ENCODE results near the gene RBM33.

RBM33 gene

DNA sequence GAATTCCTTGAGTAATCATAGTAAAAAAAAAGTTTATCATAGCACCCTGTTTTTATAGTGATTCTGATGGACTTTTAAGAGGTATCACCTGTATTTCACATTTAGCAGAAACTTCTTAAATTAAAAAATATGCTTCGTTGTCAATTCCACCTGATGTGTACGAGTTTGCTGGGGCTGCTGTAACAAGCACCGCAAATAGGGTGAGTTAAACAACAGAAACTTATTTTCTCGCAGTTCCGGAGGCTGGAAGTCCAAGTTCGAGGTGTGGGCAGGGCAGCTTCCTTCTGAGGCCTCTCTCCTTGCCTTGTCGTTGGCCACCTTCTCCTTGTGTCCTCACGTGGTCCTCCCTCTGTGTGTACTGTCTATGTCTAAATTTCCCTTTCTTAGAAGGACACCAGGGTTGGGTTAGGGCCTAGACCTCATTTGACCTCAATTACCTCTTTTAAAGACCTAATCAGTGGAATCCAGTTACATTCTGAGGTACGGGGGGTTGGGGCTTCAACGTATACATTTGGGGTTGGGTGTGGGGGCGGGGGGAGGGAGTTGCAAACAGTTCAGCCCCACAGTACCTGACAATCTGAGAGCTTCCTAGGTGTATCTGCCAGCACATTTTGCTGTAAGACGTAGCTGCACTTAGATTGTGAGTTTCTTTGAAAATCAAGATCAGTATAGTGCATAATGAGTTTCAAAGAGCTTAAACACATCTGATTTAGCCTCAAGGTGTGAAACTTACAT lies 72.7 kb downstream of the RBM33 start:
- DNase-seq (ENCODE audit: low read depth in 1 of 2, low spot score in 1 of 2): no peak

- no peak for DNase-seq (ENCODE audit: low read depth in 1 of 2, low spot score in 1 of 2)
Measured at GRCh38 chr7:155721056-155721455, 76.6 kb downstream of the RBM33 start.

- no peak for DNase-seq (ENCODE audit: low read depth in 1 of 2, low spot score in 1 of 2)
Measured at GRCh38 chr7:155722118-155722517, 77.7 kb downstream of the RBM33 start.

DNA sequence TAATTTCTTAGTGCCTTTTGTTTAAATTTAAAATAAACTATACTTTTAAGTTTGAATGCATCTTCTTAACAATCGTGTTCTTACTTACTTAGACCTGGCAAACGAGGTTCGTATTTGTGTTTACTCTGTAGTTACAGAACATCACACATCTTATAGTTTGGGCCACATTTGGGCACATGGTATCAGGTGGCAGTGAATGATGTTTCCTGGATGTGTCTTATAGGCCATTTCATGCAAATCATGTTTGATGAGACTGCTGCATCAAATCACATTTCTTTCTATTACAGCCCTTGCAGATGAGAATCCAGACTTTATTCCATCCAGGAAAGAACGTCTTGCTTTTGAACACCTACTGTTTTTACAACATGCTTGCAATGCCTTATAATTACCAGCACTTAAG lies 78.5 kb downstream of the RBM33 start:
- no peak for DNase-seq (ENCODE audit: low read depth in 1 of 2, low spot score in 1 of 2)

- no peak for DNase-seq (ENCODE audit: low read depth in 1 of 2, low spot score in 1 of 2)
Measured at GRCh38 chr7:155724327-155725005, 80.0 kb downstream of the RBM33 start.

DNA sequence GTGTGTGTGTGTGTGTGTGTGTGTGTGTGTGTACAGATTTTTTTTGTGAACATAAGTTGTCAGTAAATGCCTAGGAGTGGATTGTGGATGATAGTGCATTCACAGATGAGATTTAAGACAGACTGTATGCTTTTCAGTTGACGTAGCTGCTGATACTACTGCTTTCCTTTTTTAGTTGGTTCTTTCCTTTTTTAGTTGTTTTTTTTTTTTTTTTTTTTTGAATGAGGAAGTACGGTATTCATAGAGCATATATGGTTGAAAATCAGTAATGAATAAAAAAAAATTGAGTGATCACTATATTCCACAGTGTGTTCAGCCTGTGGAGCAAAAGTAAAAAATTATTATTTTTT lies 80.5 kb downstream of the RBM33 start:
- no peak for DNase-seq (ENCODE audit: low read depth in 1 of 2, low spot score in 1 of 2)

DNA sequence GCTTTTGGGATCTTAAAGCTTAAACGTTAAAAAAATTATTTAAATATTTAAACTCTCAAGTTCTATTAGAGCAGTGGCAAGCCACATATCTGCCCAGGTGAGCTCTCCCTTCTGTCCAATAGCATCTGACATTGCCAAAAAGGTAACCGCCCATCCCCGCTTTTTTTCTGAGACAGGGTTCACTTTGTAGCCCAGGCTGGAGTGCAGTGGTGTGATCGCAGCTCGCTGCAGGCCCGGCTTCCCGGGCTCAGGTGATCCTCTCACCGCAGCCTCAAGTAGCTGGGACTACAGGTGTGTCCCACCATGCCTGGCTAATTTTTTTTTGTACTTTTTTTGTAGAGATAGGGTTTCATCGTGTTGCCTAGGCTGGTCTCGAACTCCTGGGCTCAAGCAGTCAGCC lies 83.2 kb downstream of the RBM33 start:
- no peak for DNase-seq (ENCODE audit: low read depth in 1 of 2, low spot score in 1 of 2)

DNA sequence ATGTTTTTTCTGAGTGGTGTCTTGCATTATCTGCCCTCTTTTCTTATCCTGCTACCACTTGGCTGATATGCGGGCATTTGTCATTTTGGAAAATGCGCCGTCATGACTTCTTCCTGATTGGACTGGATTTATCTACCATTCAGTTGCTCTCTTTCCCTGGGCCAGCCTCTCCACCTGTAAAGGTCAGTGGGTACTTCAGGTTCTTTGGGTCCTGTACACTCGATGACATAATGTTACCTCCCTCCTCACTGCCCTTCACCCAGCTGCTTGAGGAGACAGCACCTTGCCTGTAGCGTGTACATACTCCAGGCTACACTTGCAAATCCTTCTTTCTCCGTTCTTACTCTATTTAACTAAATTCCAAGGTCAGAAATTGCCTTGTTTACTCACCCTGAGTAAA lies 83.7 kb downstream of the RBM33 start:
- no peak for DNase-seq (ENCODE audit: low read depth in 1 of 2, low spot score in 1 of 2)

DNA sequence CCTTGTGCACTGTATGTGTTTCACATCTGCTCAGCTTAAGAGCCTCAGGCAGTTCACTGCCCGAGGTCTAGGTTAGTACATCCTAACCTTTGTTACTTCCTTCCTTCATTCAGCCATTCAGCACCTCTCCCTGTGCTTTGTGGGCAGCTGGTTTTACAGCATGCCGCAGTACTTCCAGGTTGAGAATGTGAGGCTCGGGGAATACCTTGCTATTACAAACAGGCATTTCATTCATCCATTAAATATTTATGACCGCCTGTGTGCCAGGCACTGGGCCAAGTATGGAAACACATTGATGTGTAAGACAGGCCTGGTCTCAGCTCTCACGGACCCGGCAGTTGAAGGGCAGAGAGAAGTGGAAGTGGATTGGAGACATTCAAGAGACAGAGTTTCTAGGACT lies 85.4 kb downstream of the RBM33 start:
- no peak for DNase-seq (ENCODE audit: low read depth in 1 of 2, low spot score in 1 of 2)

DNA sequence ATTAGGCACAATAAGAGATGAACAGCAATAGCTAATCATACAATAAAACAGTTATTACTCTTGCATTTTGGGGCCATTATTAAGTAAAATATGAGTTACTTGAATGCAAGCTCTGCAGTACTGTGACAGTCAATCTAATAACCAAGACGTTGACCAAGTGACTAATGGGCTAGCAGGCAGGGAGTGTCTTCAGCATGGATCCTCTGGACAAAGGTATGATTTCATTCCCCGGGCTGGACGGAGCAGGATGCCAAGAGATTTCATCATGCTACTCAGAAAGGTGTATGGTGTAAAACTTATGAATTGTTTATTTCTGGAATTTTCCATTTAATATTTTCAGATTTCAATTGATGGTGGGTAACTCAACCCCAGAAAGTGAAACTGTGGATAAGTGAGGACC lies 86.9 kb downstream of the RBM33 start:
- DNase-seq (ENCODE audit: low read depth in 1 of 2, low spot score in 1 of 2): no peak

DNA sequence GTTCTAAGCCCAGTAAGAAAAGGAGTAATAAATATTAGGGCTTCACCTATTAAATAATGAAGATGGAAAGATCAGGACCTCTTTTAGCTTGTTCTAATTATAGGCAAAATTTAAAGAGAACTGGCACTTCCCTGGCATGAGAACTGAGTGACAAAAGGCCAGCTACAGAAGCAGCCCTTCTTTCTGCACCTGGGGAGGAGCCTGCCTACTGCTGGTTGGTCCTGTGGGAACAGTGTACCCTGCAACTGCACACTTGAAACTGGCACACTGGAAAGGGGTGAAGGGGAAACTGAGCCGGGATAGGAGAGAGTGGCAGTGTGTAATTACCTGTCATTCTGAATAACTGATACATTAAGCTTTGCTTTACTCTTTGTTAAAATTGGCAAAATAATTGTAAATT lies 87.4 kb downstream of the RBM33 start:
- DNase-seq (ENCODE audit: low read depth in 1 of 2, low spot score in 1 of 2): no peak

- no peak for DNase-seq (ENCODE audit: low read depth in 1 of 2, low spot score in 1 of 2)
Measured at GRCh38 chr7:155732286-155732685, 87.8 kb downstream of the RBM33 start.

GRCh38 chr7:155733582-155734444 lies 89.4 kb downstream of the RBM33 start:
- peak in 1 of 2 donors; percentile 19 for DNase-seq (ENCODE audit: low read depth in 1 of 2, low spot score in 1 of 2)

GRCh38 chr7:155734445-155734809 lies 90.0 kb downstream of the RBM33 start:
- DNase-seq (ENCODE audit: low read depth in 1 of 2, low spot score in 1 of 2): no peak

- DNase-seq (ENCODE audit: low read depth in 1 of 2, low spot score in 1 of 2): no peak
Measured at GRCh38 chr7:155735442-155736115, 91.1 kb downstream of the RBM33 start.

GRCh38 chr7:155737590-155737989 lies 93.1 kb downstream of the RBM33 start:
- no peak for DNase-seq (ENCODE audit: low read depth in 1 of 2, low spot score in 1 of 2)

DNA sequence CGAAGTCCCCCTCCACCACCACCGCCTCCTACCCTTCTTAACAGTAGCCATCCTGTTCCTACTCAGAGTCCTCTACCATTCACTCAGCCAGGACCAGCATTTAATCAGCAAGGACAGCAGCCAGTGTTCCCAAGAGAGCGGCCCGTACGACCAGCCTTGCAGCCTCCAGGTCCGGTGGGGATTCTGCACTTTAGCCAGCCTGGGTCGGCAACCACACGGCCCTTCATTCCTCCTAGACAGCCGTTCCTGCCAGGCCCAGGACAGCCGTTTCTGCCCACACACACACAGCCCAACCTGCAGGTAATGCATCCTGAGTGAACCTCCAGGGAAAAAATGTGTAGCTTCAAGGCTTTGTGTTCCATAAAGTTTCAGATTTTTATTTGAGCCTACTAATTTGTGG lies 93.6 kb downstream of the RBM33 start:
- DNase-seq (ENCODE audit: low read depth in 1 of 2, low spot score in 1 of 2): no peak

- DNase-seq (ENCODE audit: low read depth in 1 of 2, low spot score in 1 of 2): peak; percentile 46 to 52
Measured at GRCh38 chr7:155738652-155739537, 94.4 kb downstream of the RBM33 start.

DNA sequence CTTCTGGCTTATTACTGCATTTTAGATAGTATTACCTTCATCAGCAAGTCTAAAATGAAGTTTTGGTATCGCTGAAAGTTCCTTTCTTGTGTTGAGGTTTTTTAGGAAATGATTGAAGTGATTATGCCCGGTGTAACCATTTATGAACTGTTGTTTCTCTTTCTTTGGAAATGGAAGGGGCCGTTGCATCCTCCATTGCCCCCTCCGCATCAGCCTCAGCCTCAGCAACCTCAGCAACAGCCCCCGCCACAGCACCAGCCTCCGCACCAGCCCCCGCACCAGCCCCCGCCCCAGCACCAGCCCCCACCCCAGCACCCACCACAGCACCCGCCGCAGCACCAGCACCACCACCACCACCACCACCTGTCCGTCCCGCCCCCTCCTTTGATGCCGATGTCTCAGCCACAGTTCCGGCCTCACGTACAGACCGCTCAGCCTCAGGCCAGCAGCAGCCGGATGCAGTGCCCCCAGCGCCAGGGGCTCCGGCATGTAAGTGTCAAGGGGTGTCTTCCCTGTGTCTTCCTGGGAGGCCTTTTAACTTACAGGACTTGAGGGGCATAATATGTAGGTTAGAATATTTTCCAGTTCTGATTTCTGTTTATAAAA lies 95.2 kb downstream of the RBM33 start:
- no peak for DNase-seq (ENCODE audit: low read depth in 1 of 2, low spot score in 1 of 2)

- DNase-seq (ENCODE audit: low read depth in 1 of 2, low spot score in 1 of 2): no peak
Measured at GRCh38 chr7:155741082-155741481, 96.6 kb downstream of the RBM33 start.

Measured in activated CD4-positive, alpha-beta T cell treated with anti-CD3 and anti-CD28 coated beads, Interleukin-2, amount 50 U/mL, for 24 hours (primary cell).